Astrocyte (in vitro differentiated cells and primary cell): ENCODE data around the gene BRMS1.

Experiments
- CTCF ChIP-seq: IDR thresholded peaks from 2 replicates; pipeline ENCODE4 v1.5.1; 2011; ENCODE audit warnings: low read depth, mild to moderate bottlenecking, inconsistent platforms, low read length, moderate library complexity; ENCODE audit not compliant: insufficient read depth
- EZH2 ChIP-seq: IDR thresholded peaks from 2 replicates; pipeline ENCODE4 v1.6.1; 2012; ENCODE audit warnings: mild to moderate bottlenecking, low read length, inconsistent platforms; ENCODE audit not compliant: insufficient read depth

- TF ChIP-seq CTCF (no peak), EZH2 (no peak)
Observed at GRCh38 chr11:66297610-66298009, 47.3 kb downstream of the BRMS1 start.
